H1 (cell line): ENCODE measurements around the gene NHS. TPM values are rescaled to one million over a fixed set of nuclear protein-coding genes. Genes with fewer than 3 reads are reported as not detected.

Experiments
- CTCF ChIA-PET: fragments of 300-600 bp; sonication (Branson Sonifier 250); formaldehyde crosslinking; loops from one replicate; lab custom pipeline; 2021; ENCODE audit not compliant: partially characterized antibody; lab: Charles Lee
- POLR2A ChIA-PET: fragments of 300-600 bp; sonication (Branson Sonifier 250); formaldehyde crosslinking; loops from one replicate; lab custom pipeline; 2021; ENCODE audit warnings: inconsistent platforms; ENCODE audit not compliant: partially characterized antibody; lab: Charles Lee
- DNase-seq, 2 experiments: peaks; one replicate each; pipeline versions ENCODE4 v3.0.0 to v3.0.0-alpha.2; 2010 to 2022; ENCODE audit warnings: low spot score in 2 of 2, low read depth in 1 of 2, mixed read lengths in 1 of 2
- FAIRE-seq: peaks from 2 replicates; lab custom pipeline; 2011; peaks lifted over from hg19 to GRCh38; lab: Jason Lieb, UNC
- H2AFZ ChIP-seq: 2 replicates; pipeline ENCODE4 v1.8.1; 2012; ENCODE audit warnings: low read length, inconsistent platforms
- H2AK5ac ChIP-seq: 2 replicates; pipeline ENCODE4 v1.6.1; 2013; ENCODE audit warnings: low read depth, low read length
- H2BK120ac ChIP-seq: replicated peaks from 2 replicates; pipeline ENCODE3; 2013; ENCODE audit warnings: low read depth, low read length, inconsistent platforms
- H2BK12ac ChIP-seq: 2 replicates; pipeline ENCODE4 v1.6.1; 2013; ENCODE audit warnings: low read depth, low read length
- H2BK15ac ChIP-seq: 2 replicates; pipeline ENCODE4 v1.6.1; 2013; ENCODE audit warnings: low read length
- H2BK20ac ChIP-seq: 2 replicates; pipeline ENCODE4 v1.6.1; 2013; ENCODE audit warnings: low read length
- H2BK5ac ChIP-seq: 2 replicates; pipeline ENCODE4 v1.6.1; 2013; ENCODE audit warnings: low read depth, low read length
- H3K14ac ChIP-seq: 2 replicates; pipeline ENCODE4 v1.6.1; 2013; ENCODE audit warnings: inconsistent platforms; ENCODE audit not compliant: insufficient read length
- H3K18ac ChIP-seq: 2 replicates; pipeline ENCODE4 v1.6.1; 2013; ENCODE audit warnings: low read length; ENCODE audit errors: extremely low read depth
- H3K23ac ChIP-seq: 2 replicates; pipeline ENCODE4 v1.6.1; 2013; ENCODE audit warnings: inconsistent platforms; ENCODE audit not compliant: insufficient read length
- H3K23me2 ChIP-seq: 2 replicates; pipeline ENCODE4 v1.6.1; 2013; ENCODE audit warnings: low read depth, low read length
- H3K27ac ChIP-seq: 2 replicates; pipeline ENCODE4 v1.6.1; 2011; ENCODE audit warnings: low read depth, low read length, inconsistent platforms
- H3K27me3 ChIP-seq, 4 experiments: replicated peaks in 1 of 4; 1 replicate in 1 of 4; 2 replicates in 3 of 4; pipeline versions ENCODE4 v1.6.1 to v1.8.1; 2011 to 2013; ENCODE audit warnings: low read length in 3 of 4, mild to moderate bottlenecking in 3 of 4, inconsistent platforms in 2 of 4, mixed read lengths in 2 of 4, moderate library complexity in 1 of 4; ENCODE audit not compliant: control insufficient read depth in 3 of 4, insufficient read depth in 3 of 4; ENCODE audit errors: extremely low read depth in 1 of 4
- H3K36me3 ChIP-seq, 4 experiments: 2 replicates each; pipeline versions ENCODE4 v1.6.1 to v1.8.1; 2011 to 2013; ENCODE audit warnings: mild to moderate bottlenecking in 4 of 4, low read length in 3 of 4, moderate library complexity in 2 of 4, control low read depth in 1 of 4, inconsistent platforms in 1 of 4; ENCODE audit not compliant: insufficient read depth in 4 of 4, control insufficient read depth in 2 of 4
- H3K4ac ChIP-seq: replicated peaks from 2 replicates; pipeline ENCODE3; 2013; ENCODE audit warnings: low read length, low read depth, mixed read lengths, inconsistent platforms; ENCODE audit not compliant: insufficient read length
- H3K4me1 ChIP-seq, 4 experiments: replicated peaks in 1 of 4; 1 replicate in 1 of 4; 2 replicates in 3 of 4; pipeline versions ENCODE4 v1.6.1 to v1.8.1; 2011 to 2013; ENCODE audit warnings: low read length in 3 of 4, inconsistent platforms in 2 of 4, mixed read lengths in 1 of 4; ENCODE audit not compliant: insufficient read depth in 4 of 4, control insufficient read depth in 3 of 4
- H3K4me2 ChIP-seq, 2 experiments: 2 replicates each; pipeline versions ENCODE4 v1.6.1 to v1.8.1; 2011 to 2013; ENCODE audit warnings: low read depth in 2 of 2, low read length in 2 of 2, control low read depth in 1 of 2, inconsistent platforms in 1 of 2, mild to moderate bottlenecking in 1 of 2; ENCODE audit not compliant: insufficient read depth in 1 of 2
- H3K4me3 ChIP-seq, 4 experiments: fragments of 200-600, 300-600 bp in 1 of 4; sonication (generic), shearing (Covaris generic), sonication (Bioruptor Twin) in 1 of 4; 2 replicates each; pipeline versions ENCODE4 v1.5.1 to v1.8.1; 2011 to 2016; ENCODE audit warnings: low read length in 4 of 4, low read depth in 3 of 4, control low read depth in 2 of 4, inconsistent platforms in 2 of 4, mild to moderate bottlenecking in 2 of 4, mixed read lengths in 1 of 4, moderate library complexity in 1 of 4; ENCODE audit not compliant: insufficient read depth in 2 of 4; ENCODE audit errors: extremely low read depth in 1 of 4
- H3K56ac ChIP-seq: replicated peaks from 2 replicates; pipeline ENCODE3; 2013; ENCODE audit warnings: low read depth, mild to moderate bottlenecking, mixed read lengths, low read length, inconsistent platforms; ENCODE audit not compliant: insufficient read length
- H3K79me1 ChIP-seq: 2 replicates; pipeline ENCODE4 v1.6.1; 2013; ENCODE audit warnings: low read depth, low read length, control low read depth
- H3K79me2 ChIP-seq, 2 experiments: 2 replicates each; pipeline versions ENCODE4 v1.6.1 to v1.8.1; 2012 to 2013; ENCODE audit warnings: low read length in 2 of 2, mild to moderate bottlenecking in 2 of 2, inconsistent platforms in 1 of 2; ENCODE audit not compliant: insufficient read depth in 2 of 2, control insufficient read depth in 1 of 2
- H3K9ac ChIP-seq, 4 experiments: replicated peaks in 1 of 4; 1 replicate in 1 of 4; 2 replicates in 3 of 4; pipeline versions ENCODE4 v1.6.1 to v1.8.1; 2011 to 2013; ENCODE audit warnings: low read depth in 3 of 4, low read length in 3 of 4, control low read depth in 2 of 4, mild to moderate bottlenecking in 2 of 4, moderate library complexity in 2 of 4, inconsistent platforms in 1 of 4; ENCODE audit errors: extremely low read depth in 1 of 4
- H3K9me3 ChIP-seq, 2 experiments: 2 replicates each; pipeline versions ENCODE4 v1.6.1 to v1.8.1; 2012 to 2013; ENCODE audit warnings: mild to moderate bottlenecking in 2 of 2, moderate library complexity in 2 of 2, control low read depth in 1 of 2, inconsistent platforms in 1 of 2, low read depth in 1 of 2, low read length in 1 of 2, mixed read lengths in 1 of 2; ENCODE audit not compliant: insufficient read depth in 2 of 2
- H4K20me1 ChIP-seq, 2 experiments: replicated peaks in 1 of 2; 2 replicates each; pipeline versions ENCODE3 to v1.8.1; 2011 to 2013; ENCODE audit warnings: inconsistent platforms in 2 of 2, low read length in 2 of 2, mild to moderate bottlenecking in 1 of 2; ENCODE audit not compliant: insufficient read depth in 2 of 2, control insufficient read depth in 1 of 2
- H4K5ac ChIP-seq: 2 replicates; pipeline ENCODE4 v1.6.1; 2013; ENCODE audit warnings: low read length, low read depth, mixed read lengths, inconsistent platforms; ENCODE audit not compliant: insufficient read length
- H4K8ac ChIP-seq: 2 replicates; pipeline ENCODE4 v1.8.0; 2013; ENCODE audit warnings: mild to moderate bottlenecking, moderate library complexity, low read length, inconsistent platforms; ENCODE audit not compliant: insufficient read depth; ENCODE audit errors: extremely low read depth
- H4K91ac ChIP-seq: replicated peaks from 2 replicates; pipeline ENCODE3; 2013; ENCODE audit warnings: low read length, mixed read lengths, inconsistent platforms; ENCODE audit not compliant: insufficient read length
- ATF2 ChIP-seq: IDR thresholded peaks from 2 replicates; pipeline ENCODE4 v1.6.1; 2012; ENCODE audit warnings: low read length, inconsistent platforms
- HDAC6 ChIP-seq: IDR thresholded peaks from one replicate; pipeline ENCODE4 v1.7.1; 2012; ENCODE audit warnings: low read depth, mild to moderate bottlenecking, inconsistent platforms, low read length, moderate library complexity
- PHF8 ChIP-seq: fragments of 200-600 bp; sonication (generic); conservative IDR thresholded peaks from 2 replicates; pipeline ENCODE4 v1.7.1; 2012; ENCODE audit warnings: low read depth, mild to moderate bottlenecking, inconsistent platforms, low read length, moderate library complexity
- RNF2 ChIP-seq: fragments of 200-900, 300-1000 bp; sonication (generic); IDR thresholded peaks from 2 replicates; pipeline ENCODE4 v1.7.1; 2016; ENCODE audit warnings: borderline replicate concordance, low read depth, mild to moderate bottlenecking, antibody characterized with exemption, low read length; ENCODE audit not compliant: poor library complexity, severe bottlenecking; ENCODE audit errors: missing control alignments
- RXRA ChIP-seq: IDR thresholded peaks from 2 replicates; pipeline ENCODE4 v1.6.1; 2011; ENCODE audit warnings: low read depth, mild to moderate bottlenecking, low read length, moderate library complexity; ENCODE audit not compliant: insufficient read depth
- TAF7 ChIP-seq: optimal IDR thresholded peaks from 2 replicates; pipeline ENCODE3; 2011; ENCODE audit warnings: low read depth, mild to moderate bottlenecking, inconsistent platforms, low read length, moderate library complexity, borderline replicate concordance
- WGBS, 2 experiments: shearing (Covaris generic) in 1 of 2; methylation state at CpG; one replicate each; pipeline versions ENCODE4 v1.1.6 to v1.1.7; 2013 to 2015; ENCODE audit warnings: low lambda C conversion rate in 2 of 2, mixed read lengths in 2 of 2, inconsistent platforms in 1 of 2, low coverage in 1 of 2, missing lambda C conversion rate in 1 of 2; ENCODE audit not compliant: insufficient replicate concordance in 2 of 2, insufficient coverage in 1 of 2, insufficient read length in 1 of 2; ENCODE audit errors: extremely low coverage in 1 of 2, missing lambda C conversion rate in 1 of 2; 5-methylcytosine and 5-hydroxymethylcytosine counted together
- polyA plus RNA-seq, 7 experiments: library from polyadenylated mRNA; depleted of rRNA in 3 of 7; stranded (reverse) in 5 of 7; unstranded in 2 of 7; fragments of >200 nt in 5 of 7; fragments of 200-250 nt in 2 of 7; gene quantifications; 1 replicate in 5 of 7; 2 replicates in 1 of 7; 4 replicates in 1 of 7; pipeline versions ENCODE4 v1.2.1 to v1.2.3, GENCODE V29; 2011 to 2013; ENCODE audit warnings: missing spikeins in 2 of 7, mixed read lengths in 2 of 7
- total RNA-seq: library from RNA; stranded (reverse); fragmentation: NEBNext Ultra II Directional; extraction: Animal tissue kit (Norgen Biotek cat#: 25700); gene quantifications from 2 replicates; pipeline ENCODE4 v1.2.1, GENCODE V29; 2021

The NHS gene
- total and polyA plus RNA-seq, 2 of the 8 experiments (the other 6 are each of a cell fraction or from before 2014, with no cell fraction given) = 2.2 to 6.7 TPM

- no peak overlapping the region for H3K14ac ChIP-seq
- CTCF ChIA-PET = no interaction called here
- H4K8ac ChIP-seq = no peak overlapping the region
- DNase-seq = no peak
- H2BK120ac ChIP-seq = no peak overlapping the region
- H3K9ac ChIP-seq = no peak overlapping the region
- H3K79me2 ChIP-seq = no peaks in the 10 kb centered on the region
- no peak for FAIRE-seq
- no peaks in the 10 kb centered on the region for H3K9me3 ChIP-seq
- no peak overlapping the region for H2AFZ ChIP-seq
- H3K4me2 ChIP-seq = no peak overlapping the region
- no peak overlapping the region for H3K4ac ChIP-seq
- H2AK5ac ChIP-seq = no peak overlapping the region
- no peaks in the 10 kb centered on the region for H4K20me1 ChIP-seq
- no peaks in the 10 kb centered on the region for H3K23me2 ChIP-seq
- no peak overlapping the region for H2BK15ac ChIP-seq
- no peak overlapping the region for H3K4me3 ChIP-seq
- WGBS, 2 experiments = 91% methylated on average over 4 of the region's 4 CpGs; no CpG with 5 or more reads in 1 of the 2 experiments
- H3K36me3 ChIP-seq = no peaks in the 10 kb centered on the region
- H3K27ac ChIP-seq = no peak overlapping the region
- H4K5ac ChIP-seq = no peak overlapping the region
- H3K4me1 ChIP-seq = peaks cover 0 to 3% (median 1%) of the 10 kb centered on the region in 4 experiments; a peak in 3 of 7 replicates
- TF ChIP-seq HDAC6 (no peak), TAF7 (no peak), PHF8 (no peak), RXRA (no peak), RNF2 (no peak), ATF2 (no peak)
- H4K91ac ChIP-seq = no peak overlapping the region
- no peak overlapping the region for H3K56ac ChIP-seq
- no peak overlapping the region for H3K23ac ChIP-seq
- no peaks in the 10 kb centered on the region for H3K27me3 ChIP-seq
- no peak overlapping the region for H2BK12ac ChIP-seq
- H3K79me1 ChIP-seq = no peaks in the 10 kb centered on the region
- POLR2A ChIA-PET = no interaction called here
- no peak overlapping the region for H2BK20ac ChIP-seq
- H3K18ac ChIP-seq = no peak overlapping the region
- H2BK5ac ChIP-seq = no peak overlapping the region
These were observed 106.1 kb downstream of the NHS start for GRCh38 chrX:17481086-17481485.
